Activated naive CD4-positive, alpha-beta T cell treated with anti-CD3 and anti-CD28 coated beads, Interleukin-2, amount 50 U/mL, for 16 hours (primary cell): ENCODE data around the gene MSRB2.

ENCODE experiments used
- DNase-seq: peaks from one replicate; pipeline ENCODE4 v3.0.0-alpha.2; 2020

The MSRB2 gene

DNA sequence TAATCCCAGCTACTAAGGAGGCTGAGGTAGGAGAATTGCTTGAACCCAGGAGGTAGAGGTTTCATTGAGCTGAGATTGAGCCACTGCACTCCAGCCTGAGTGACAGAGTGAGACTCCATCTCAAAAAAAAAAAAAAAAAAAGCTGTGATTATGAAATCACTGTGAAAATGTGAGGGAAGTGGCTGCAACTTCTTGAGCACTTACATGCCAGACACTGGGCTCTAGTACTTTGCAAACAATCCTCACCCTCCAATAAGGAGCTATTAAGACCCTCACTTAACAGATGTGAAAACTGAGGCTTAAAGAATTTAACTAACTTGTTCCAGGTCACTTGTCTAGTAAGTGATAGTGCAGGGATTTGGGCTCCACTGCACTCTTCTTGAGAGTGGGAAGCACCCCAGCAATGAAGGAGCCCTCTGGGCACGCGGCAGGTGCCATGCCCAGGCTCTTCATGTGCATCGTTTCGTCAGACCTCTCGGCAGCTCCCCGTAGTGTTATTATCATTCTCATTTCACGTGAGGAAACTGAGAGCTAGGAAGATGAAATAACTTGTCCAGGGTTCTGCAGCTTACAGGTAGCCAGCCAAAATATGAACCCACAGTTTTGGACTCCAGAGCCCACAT is 19.0 kb downstream of the MSRB2 start:
- no peak for DNase-seq

DNA sequence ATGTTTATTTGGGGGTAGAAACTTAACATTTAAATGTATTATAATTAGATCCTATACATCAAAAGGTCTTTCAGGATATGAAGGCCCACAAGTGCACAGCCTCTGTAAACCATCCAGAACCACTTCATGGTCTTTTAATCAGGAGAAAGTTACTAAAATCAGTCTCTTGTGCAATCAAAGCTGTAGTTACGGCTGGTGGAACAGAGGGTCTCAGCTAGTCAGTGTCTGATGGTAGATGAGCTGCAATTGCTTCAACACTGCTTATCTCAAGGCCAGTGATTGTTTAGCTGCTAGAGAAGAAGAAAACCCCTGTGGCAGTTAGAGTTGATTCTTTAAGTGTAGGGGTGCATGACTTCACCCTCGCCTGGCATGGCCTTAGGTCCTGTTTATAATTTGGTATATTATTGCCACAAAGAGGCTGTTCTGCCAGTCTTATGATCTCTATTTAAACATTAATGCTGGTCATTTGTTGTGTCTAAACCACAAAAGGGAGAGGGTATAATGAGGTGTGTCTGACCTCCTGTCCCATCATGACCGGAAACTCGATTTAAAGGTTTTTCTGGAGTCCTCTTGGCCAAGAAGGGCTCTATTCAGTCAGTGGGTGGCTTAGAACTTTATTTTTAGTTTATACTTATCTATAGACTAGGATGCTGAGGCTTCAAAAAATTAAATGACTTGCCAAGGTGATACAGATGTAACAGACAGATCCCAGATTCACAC is 21.3 kb downstream of the MSRB2 start:
- DNase-seq = no peak

DNA sequence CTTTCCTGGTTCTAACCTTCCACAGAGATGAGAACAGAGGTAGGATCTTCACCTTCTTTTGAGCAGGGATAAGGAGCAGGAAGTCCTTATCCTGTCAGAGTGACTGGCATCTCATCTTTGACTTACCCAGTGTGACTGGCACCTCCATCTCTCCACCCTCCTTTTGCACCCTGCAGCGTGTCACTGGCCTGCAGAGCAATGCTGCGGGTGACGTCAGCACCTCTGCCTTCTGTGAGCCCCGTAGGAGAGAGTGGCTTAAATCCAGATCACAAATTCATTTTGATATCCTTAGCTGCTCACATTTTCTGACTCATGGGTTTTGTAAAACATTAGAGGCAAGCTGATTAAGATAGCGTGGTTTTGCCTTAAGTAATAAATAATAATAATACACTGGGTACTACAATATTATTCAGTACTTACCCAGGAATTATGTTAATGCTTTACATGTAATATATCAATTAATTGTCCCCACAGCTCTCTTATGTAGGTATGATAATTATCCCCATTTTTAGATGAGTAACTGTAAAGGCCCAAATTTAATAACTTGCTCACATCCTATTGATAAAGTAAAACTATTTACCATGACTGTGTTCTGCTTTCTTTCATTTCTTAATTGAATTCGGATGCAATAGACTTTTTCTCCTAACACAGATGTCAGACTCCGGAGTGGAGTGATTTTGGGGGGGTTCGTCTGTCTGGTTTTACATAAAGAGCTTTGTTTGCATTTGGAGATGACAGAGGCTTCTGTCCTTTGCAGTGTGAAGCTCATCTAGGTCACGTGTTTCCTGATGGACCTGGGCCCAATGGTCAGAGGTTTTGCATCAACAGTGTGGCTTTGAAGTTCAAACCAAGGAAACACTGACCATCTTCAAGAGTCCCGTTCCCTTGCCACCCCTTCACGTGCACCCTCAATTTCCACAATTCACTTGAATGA is 24.9 kb downstream of the MSRB2 start:
- no peak for DNase-seq

DNA sequence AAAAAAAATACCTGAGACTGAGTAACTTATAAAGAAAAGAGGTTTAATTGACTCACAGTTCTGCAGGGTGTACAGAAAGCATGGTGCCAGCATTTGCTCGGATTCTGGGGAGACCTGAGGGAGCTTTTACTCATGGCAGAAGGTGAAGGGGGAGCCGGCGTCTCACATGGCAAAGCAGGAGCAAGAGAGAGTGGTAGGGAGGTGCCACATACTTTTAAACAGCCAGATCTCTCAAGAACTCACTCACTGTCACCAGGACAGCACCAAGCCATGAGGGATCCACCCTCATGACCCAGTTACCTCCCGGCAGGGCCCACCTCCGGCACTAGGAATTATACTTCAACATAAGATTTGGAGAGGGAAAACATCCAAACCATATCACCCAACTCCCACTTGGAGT is 25.8 kb downstream of the MSRB2 start:
- DNase-seq = no peak

DNA sequence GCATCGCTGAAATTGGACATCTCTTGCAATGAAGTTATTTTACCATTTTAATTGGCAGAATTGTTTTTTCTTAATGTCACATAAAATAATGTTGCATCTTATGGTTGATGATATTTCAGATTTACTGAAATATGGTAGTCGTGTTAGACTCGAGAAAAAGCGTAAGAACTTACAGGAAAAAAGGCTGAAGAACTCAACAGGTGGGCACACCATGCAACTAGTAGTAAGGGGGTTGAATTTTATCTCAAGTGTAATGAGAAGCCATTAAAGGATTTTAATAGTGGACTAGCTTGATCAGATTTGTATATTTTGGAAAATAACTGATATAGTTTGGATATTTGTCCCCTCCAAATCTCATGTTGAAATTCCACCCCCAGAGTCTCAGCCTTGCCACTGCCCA is 41.1 kb downstream of the MSRB2 start:
- DNase-seq = no peak

DNA sequence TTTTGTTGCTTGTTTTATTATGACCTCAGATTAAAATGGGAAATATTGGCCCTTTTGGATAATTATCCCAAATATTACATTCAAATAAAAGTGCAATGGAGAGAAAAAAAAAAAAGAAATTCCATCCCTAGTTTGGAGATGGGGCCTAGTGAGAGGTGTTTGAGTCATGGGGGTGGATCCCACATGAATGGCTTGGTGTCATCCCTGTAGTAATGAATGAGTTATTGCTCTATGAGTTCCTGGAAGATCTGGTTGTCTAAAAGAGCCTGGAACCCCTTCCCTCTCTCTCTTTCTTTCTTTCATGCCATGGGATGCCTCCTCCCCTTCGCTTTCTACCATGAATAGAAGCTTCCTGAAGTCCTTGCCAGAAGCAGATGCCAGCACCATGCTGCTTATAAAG is 44.3 kb downstream of the MSRB2 start:
- no peak for DNase-seq

DNA sequence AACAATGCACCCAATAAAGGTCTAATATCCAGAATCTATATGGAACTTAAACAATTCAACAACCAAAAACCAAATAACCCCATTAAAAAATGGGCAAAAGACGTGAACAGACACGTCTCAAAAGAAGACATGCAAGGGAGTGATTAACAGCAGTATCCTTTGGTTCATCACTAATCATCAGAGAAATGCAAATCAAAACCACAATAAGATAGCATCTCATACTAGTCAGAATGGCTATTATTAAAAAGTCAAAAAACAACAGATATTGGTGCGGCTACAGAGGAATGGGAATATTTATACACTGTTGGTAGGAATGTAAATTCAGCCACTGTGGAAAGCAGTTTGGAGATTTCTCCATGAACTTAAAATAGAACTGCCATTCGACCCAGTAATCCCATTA is 46.6 kb downstream of the MSRB2 start:
- no peak for DNase-seq

DNA sequence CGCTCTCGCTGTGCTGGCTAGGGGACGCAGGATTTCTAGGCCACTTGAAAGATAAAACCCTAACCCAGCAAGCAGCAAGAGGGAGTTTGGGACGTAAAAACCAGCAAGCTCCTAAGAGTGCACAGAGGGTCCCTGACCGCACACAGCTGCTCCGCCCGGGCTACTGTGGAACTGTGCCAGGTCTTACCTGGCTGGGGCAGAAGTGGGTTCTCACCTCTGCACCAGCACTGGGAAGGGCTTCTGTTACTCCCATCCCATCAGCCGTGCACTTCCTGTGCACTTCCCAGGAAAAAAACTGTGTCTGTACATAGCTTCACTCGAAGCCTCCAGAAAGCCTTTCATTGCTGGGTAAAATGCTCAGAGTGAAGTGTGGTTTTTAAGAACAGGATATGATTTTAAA is 50.9 kb downstream of the MSRB2 start:
- DNase-seq = no peak

DNA sequence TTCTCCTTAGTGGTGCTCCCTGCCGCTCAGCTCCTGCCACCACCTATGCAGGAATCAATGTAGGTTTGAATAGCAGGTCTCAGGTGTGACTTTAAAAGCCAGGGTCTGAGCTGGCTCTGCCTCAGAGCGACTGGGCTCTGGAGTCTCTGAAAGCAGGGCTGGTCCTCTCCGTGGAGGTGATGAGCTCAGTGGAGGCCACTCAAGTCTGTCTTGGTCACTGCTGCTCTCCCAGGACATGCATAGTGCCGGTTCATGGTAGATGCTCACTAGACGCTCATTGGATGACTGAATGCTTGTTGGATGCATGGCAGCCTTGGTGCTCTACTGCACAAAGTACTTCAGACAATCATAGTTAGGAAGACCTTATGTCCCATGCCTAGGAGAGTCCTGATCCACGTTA is 51.7 kb downstream of the MSRB2 start:
- DNase-seq = no peak

DNA sequence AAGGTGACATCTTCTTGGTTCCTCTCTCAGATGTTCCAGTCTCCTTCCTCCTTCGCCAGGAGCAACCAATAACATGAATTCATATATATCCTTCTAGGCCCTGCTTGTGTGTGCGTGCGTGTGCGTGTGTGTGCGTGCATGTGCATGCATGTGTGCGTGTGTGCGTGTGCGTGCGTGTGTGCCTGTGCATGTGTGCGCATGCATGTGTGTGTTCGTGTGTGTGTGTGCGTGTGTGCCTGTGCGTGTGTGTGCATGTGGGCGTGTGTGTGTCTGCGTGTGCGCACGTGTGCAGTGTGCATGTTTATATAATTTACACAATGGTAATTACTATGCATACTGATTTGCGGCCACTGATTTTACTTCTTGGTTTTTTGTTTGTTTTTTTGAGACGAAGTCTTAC is 52.8 kb downstream of the MSRB2 start:
- no peak for DNase-seq

DNA sequence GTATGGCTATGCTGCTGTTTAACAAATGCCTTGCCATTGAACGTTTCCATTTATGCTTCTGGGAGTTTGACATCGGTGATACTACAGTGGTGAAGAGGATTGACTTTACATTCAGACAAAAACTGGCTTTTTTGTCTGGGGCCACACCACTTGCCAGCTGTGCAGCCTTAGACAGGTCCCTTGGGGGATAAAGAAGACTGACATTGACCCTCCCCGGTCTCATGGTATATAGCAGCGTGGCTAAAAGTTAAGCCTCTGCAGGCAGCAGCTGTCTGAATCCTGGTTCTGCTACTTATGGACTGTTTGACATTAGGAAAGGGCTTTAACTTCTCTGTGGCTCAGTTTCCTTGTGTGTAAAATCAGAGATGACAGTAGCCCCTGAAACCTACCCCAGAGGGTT is 54.7 kb downstream of the MSRB2 start:
- no peak for DNase-seq

DNA sequence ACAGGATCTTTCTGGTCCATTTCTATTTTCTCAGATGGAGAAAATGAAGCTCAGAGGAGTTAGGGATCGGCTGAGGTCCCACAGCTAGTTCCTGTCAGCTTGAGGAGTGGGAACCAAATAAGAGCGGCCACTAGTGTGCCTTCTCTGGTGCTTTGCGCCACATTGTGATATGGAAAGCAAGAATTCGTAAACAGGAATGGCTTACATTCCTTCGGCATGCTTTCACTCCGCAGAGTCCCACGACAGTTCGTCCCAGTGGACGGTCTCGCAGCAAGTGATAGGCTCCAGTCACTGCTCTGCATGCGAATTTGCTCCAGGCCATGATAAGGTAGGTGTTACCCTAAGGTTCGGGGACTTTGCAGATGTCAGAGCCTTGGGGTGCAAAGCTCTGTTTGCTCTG is 55.2 kb downstream of the MSRB2 start:
- DNase-seq = no peak

DNA sequence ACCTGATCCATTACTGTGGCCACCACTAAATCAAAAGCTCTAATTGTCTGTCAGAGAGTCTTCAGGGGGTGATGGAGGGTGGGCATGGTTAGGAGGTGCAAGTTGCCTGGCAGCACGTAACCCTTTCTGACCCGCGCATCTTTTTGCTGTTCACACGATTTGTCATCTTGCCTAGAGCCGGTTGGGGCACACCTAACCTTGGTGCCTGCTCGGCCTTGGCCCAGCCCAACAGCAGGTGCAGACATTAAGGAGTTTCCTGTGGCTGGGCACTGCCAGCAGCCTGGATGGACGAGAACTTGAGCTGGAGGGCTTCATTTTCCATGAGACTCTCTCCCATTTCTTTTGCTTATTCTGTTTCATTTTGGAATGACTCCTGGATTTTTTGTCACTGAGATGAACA is 55.7 kb downstream of the MSRB2 start:
- no peak for DNase-seq

DNA sequence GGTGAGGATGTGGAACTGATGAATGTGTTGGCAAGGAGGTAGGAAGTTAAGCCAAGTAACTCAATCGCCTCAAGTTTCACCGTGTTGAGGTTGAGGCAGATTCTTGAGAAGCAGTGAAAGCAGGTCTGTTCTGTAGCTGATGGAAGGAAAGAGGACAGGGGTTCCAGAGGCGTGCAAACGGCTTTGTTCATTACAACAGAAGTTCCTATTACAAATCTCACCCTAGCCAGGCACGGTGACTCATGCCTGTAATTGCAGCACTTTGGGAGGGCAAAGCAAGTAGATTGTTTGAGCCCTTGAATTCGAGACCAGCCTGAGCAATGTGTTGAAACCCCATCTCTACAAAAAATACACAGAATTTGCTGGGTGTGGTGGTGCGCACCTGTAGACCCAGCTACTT is 59.8 kb downstream of the MSRB2 start:
- DNase-seq = no peak

DNA sequence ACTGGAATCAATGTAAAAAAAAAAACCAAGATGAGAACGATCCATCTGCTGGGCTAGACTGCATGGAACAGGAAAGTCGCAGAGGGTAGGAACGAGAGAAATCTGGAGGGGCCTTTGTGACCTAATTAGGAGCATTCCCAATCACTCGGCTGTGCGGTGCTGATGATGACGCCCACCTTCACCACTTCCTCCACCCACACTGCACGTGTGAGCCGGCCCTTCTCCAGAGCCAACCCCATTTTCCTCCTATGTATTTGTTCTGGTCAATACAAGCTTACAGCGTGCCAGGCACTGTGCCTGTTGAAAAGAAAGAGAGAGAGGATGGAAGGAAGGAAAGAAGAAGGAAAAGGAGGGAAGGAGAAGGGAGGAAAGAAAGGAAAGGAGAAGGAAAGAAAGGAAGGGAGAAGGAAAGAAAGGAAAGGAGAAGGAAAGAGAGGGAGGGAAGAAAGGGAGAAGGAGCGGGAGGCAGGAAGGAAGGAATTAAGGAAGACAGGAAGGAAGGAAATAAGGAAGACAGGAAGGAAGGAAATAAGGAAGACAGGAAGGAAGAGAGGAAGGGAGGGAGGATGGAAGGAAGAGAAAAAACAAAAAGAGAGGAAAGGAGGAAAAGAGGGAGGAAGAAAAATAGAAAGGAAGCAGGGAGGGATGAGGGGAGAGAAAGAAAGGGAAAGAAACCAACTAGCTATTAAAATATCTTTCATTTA is 61.2 kb downstream of the MSRB2 start:
- no peak for DNase-seq

DNA sequence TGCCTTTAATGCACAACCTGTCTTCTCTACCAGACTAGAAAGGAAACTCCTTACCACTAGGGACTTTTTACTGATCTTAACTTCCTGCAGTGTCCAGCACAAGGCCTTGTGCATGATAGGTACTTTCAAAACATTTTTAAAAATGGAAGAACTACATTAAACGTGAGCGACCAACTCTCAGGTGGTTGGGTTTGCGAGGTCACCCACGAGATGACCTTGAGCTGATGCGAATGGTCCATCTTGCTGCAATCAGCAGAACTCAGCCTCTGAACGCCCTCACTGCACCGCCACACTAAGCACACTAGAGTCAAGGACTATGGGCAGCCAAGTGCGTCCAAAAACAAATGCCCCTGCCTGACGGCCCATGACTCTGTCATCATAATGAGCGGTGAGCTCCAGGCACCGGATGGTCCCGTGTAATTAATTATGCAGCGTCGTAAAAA is 61.9 kb downstream of the MSRB2 start:
- no peak for DNase-seq

DNA sequence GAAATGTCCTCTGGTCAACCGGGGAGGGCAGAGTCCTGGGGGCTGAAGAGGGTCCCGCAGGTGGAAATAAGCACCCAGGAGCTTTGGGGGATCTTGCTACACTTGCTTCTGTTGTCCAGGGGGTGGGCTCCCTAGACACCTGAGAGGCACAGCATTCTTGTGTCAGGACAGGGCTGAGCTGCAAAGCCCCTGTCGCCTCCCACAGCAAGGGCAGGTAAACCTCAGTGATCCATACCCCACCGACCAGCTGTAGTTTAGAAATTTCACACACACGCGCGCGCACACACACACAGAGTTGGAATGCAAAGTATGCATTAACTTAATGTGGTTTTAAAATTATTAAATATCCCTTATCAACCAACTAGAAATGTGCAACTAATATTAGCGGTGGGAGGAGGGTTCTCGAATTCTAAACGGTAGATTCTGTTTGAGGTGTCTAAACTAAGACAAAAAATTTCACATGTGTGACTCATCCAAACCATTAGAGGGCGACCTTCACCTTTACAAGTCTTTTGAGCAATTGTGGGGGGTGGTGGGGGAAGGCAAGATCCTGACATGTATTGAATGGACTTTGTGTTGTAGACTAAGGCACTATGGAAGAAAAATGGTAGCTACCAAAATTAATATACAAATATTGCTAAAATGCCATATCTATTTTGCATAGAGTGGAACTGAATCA is 62.5 kb downstream of the MSRB2 start:
- no peak for DNase-seq

DNA sequence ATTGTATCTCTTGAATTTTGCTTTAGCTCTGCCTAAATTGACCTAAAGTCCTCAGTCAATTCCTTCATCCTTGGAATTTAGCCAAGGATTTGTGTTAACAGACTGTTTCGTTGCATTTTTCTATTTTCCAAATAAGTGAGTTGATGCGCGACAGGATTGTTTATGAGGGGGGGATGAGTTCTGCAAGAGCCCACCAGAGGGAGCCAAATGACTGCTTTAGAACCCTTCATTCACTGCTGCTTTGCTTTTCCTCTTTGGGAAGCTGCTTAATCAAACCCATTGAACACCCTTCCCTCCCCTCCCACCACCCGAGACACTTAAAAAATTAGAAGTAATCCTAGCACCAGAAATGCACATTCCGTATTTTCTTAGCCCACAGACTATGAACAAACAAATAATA is 63.0 kb downstream of the MSRB2 start:
- peak; percentile 35 for DNase-seq

DNA sequence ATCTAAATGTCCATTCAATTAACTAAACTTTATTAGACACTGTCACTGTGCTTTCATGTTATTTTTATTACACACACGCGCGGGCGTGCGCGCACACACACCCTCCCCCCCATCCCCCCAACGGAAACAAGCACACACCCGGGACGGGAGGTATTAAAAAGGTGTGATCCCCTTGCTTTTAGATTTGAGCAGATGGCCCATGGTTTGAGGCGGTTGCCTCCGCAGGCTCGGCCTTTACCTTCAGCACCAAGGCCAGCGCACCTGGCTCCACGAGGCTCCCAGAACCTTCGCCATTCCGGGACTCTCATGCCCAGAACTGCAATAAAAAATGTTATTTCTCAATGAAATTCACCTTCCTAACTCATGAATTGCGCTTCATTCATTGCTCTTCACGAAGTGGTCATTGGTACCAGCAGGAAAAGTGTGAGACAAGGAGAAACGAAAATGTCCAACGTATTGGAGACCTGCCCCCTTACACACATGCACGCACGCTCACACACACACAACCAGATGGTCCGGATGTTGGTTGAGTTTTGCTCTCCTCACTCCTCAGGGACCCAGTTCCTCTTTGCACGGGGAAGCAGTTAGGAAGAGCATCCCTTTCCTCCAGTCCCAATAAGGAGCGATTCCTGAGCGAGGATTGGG is 76.0 kb downstream of the MSRB2 start:
- no peak for DNase-seq
